Fibroblast of skin of back (primary cell): ENCODE data around the gene SLC4A8.
"Not testable (repeated sequence)": the region's sequence is repeated elsewhere in the genome, so short reads cannot be mapped to it uniquely, and the experiment has no call there.

Experiments
- DNase-seq: peaks from one replicate; pipeline ENCODE4 v3.0.0-alpha.2; 2013

Gene SLC4A8

DNA sequence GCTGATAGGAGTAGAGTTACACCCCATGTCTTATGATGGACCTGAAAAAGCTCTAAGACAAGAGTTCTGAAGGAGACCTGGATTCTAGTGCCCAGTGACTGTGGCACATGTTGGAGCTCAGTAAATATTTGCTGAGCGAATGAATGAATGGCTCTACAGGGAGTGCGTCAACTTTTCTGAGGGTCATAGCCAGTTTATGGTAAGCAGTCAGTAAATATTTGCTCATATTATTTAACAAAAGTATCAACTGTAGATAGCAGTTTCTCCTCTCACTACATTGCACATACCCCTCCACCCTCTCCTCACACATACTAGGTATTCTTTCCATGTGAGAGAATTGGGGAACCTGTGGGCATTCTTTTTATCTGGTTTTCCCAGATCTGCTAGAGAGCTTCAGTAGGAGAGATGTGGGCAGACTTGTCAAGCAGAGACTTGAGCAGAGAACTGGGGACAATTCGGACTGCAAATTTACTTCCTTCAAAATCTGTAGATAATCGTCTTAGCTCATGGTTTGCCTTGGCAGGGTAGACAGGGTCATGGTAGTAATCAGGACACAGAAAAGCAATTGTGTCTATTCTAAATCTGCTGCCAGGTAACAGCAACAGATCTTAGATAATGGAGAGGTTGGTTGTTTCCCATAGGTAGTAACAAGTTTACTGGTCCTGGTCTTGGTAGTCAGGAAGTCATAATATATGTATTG, 5.7 kb downstream of the SLC4A8 start:
- DNase-seq: no peak

DNA sequence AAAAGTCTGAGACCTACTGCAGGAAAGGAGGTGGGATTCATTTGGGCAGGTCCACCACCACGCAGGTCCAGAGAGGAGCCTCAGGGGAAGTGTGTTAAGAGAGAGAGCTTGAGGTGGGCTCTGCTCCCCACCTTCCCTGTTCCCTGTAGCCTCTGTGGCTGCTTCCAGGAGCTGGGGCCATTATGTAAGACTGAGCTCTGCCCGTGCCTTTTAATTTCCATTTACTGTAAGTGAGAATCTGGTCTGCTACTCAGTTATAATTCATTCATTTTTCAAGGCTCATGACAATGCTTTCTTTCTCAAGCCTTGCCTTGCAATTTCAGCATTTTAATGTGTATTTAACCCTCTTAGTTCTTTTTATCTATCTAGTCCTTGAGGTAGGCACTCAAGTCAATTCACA, 8.3 kb downstream of the SLC4A8 start:
- DNase-seq: no peak

DNA sequence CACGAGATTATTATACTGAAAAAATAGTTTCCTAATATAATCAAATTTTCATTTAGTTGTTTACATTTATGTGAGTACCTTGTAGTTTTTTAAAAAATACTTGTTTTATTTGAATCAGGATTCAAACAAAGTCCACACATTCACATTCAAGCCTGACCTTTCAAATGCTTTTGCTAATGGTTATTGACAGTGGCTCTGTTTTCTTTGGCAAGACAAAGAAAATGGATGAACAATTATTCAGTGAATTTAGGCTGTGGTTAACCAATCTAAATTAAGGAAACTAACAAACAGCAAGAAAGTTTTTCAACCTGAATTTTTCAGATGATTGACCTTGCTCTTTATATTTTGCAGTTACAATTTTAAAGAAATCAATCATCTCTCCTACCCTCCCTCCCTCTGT, 9.7 kb downstream of the SLC4A8 start:
- DNase-seq: no peak

DNA sequence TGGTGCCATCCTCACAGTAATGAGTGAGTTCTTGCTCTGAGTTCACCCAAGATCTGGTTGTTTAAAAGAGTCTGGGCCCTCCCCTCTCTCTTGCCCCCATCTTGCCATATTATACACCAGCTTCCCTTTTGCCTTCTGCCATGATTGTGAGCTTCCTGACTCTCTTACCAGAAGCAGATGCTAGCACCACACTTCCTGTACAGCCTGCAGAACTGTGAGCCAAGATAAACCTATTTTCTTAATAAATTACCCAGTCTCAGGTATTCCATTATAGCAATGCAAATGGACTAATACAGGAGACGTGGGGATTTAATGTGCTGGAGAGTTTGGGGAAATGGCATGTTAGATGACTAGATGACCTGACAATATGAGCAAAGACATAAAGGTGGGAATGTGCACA, 12.8 kb downstream of the SLC4A8 start:
- no peak for DNase-seq

DNA sequence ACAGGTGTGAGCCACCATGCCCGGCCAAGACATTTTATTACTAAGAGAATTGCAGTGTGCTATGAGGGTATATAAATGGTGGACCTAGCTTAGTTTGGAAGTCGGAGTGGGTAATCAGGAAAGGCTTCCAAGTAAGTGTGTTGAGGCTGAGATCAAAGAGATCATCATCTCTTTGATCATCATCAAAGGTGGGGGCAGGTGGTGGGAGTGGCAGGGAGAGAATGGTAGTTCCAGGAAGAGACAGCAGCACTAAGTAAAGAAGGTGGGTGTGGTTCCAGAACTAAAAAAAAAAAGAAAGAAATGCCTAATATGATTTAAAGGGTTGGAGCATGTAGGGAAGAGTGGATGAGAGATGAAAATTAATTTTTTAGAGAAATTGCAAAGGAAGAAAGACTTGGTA, 14.7 kb downstream of the SLC4A8 start:
- no peak for DNase-seq

DNA sequence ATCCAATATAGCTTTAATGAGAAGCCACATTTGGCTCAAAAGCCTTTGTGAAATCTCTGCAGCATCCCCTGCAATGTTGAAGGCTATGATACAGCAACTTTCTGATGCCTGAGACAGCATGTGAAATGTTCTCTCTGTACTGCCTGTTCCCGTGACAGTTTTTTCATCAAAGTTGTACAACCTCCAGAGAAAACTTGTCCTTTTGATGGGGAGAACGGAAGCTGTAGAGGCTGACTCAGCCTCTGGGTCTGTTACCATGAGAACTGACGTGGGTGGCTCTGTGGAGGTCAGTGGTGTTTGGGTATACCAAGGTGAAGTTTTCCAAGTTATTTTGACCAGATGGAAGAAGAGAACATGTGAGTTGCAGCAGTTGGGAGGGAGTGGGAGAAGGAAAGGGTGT, 17.0 kb downstream of the SLC4A8 start:
- peak; percentile 17 for DNase-seq

DNA sequence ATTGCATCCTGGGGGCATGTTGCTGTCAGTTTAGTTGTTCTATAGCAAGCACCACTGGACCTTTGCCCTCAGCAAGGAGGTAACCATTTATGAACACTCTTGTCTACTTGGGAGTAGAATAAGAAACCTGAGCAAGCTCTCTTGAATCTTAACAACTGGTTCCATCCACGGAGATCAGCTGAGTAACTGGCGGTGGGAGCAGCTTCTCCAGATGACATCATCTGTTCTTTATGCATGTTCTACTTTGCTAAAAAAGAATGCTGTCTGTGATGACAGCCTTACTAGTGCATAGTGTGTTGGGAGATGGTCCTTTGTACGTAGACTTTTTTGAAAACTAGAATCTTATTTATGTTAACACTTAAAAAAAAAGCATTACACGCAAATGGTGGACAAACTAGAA, 17.7 kb downstream of the SLC4A8 start:
- no peak for DNase-seq

DNA sequence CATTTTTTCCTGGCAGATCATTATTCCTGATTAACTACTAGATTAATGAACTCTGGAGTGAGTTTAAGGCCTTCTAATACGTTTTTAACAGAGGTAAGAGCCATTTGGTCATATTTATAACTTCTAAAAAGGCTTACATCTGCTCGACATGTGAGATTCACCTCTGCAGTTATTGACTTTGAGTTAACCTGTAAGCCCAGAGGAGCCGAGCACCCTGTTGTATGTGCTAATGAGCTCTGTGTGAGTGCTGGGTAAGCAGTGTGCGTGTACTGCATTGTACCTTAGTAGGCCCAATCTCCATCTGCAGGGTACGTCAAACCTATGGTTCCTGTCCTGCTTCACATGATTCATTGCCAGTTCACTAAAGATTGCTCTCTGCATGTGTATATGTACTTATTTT, 18.9 kb downstream of the SLC4A8 start:
- DNase-seq: no peak

DNA sequence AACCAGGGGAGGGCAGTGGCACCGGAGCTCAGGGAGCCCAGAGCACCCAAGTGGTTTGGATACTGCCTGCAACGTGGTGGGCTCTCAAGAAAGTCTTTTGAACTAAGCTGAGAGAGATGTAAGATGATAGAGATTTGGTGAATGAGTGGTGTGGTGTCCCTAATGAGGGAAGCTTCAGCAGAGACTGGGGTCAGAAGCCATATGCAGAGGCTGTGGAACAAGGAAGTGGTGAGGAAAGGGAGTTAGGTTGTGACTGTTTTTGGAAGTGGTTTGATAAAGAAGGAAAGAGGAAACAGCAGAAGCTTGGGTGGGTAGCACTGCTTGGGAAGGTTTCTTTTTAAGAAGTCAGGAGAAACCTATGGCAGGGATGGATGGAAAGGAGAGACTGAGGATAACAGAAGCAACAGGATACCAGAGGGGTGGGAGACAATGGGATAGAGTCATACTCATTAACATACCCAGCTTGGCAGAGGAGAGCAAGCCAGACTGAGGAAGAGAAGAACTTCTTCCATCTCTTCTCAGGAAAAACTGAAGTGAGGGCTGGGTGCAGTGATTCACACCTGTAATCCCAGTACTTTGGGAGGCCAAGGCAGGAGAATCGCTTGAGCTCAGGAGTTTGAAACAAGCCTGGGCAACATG, 24.1 kb downstream of the SLC4A8 start:
- no peak for DNase-seq

DNA sequence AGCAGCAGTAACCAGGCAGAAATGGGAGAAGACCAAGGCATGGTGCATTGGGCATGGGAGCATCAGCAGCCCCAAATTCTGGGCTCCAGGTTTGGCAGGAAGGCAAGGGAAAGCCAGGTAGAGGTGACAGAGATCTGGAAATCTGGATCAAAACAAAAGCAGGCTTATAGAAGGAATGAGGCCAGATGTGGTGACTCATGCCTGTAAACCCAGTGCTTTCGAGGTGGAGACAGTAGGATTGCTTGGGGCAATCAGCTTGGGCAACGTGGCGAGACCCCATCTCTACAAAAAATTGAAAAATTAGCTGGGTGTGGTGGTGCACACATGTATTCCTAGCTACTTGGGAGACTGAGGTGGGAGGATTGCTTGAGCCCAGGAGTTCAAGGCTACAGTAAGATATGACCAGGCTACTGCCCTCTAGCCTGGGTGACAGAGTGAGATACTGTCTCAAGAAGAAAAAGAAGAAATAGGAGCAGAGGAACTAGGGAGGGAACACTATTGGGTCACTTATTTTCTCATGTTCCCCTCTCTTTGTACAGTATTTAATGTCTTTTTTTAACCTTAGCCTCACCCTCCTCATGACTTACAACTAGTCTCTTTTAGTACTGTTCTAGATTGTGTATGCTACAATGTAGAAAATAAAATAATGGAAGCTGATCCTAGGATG, 25.1 kb downstream of the SLC4A8 start:
- DNase-seq: no peak

DNA sequence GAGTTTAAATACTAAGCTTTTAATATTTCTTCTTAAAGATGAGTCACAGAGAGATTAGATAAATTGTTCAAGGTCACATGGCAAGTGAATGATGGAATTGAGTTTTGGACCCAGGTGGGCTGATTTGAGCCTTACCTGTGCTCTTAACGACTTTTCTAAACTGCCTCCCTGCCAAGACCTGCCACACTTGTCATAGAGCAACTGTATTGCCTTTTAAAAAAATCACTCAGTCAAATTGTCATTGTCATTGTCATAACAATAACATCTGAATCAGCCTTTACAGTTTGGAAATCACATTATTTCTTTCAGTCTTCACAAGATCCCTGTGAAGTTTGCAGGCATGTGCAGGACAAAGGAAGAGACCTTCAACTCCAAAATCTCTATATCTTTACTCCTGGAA, 25.7 kb downstream of the SLC4A8 start:
- DNase-seq: peak; percentile 4

DNA sequence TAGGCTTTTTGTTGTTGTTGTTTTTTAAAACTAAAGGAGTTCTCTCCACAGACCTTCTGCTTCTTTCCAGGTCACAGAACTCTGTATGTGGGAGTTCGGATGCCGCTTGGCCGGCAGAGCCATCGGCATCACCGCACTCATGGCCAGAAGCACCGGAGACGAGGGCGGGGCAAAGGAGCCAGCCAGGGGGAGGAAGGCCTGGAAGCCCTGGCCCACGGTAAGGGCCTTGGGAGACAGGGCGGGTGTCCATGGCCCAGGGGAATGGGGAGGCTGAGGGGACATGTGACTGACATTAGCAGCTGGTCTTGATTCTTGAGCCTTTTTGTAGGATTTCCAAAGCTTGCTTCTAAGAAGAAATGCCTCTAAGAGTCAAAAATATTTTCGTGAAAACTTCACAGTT, 26.2 kb downstream of the SLC4A8 start:
- no peak for DNase-seq

DNA sequence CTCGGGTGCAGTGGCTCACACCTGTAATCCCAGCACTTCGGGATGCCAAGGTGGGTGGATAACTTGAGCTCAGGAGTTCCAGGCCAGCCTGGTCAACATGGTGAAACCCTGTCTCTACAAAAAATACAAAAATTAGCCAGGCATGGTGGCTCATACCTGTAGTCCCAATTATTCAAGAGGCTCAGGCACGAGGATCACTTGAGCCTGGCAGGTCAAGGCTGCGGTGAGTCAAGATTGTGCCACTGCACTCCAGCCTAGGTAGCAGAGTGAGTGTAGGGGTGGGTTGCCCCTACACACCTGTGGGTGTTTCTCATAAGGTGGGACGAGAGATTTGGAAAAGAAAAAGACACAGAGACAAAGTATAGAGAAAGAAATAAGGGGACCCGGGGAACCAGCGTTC, 29.4 kb downstream of the SLC4A8 start:
- not testable (repeated sequence) for DNase-seq

DNA sequence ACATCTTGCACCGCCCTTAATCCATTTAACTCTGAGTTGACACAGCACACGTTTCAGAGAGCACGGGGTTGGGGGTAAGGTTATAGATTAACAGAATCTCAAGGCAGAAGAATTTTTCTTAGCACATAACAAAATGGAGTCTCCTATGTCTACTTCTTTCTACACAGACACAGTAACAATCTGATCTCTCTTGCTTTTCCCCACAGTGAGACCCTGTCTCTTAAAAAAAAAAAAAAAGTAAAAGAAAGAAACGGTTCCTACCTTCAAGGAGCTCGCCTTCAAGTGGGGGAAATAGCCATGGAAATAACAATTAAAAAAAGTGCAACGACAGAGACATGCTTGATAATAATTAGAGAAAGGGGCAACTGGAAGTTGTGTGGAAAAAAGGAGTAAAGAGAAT, 30.4 kb downstream of the SLC4A8 start:
- DNase-seq: not testable (repeated sequence)

DNA sequence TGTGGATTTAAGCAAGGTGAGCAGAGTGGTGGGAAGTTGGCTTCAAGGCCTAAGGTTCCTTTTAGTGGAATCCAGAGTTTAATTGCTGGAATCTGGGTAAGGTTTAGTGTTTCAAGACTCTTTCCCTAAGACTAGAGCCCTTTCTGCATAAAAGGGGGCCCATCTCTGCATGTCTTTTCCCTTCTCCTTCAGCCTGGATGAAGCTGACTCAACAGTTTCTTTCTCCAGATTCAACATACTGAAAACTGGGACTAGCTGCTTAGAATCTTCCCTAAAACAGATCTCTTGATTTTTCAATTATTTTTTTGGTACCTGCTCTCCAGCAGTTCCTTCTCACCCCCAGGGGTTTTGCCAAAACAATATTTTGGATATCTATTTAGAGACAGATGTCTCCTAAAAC, 34.0 kb downstream of the SLC4A8 start:
- DNase-seq: no peak

DNA sequence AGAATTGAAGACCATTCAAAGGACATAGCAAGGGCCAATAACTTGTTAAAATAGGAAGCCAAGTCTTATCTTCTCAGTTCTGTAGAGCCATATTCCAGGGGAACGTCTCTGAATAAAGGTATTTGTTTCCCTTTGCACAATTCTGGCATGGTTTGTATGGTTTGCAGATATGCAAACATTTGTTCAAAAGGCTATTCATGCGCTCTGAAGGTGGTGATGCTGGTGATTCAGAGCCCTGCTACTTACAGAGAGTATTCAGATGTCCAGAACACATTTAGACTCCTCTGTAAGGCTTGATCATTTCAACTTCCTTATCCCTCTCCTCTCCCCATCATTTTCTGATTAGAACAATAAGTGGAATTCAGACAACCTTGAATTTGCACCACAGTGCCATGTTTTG, 35.9 kb downstream of the SLC4A8 start:
- DNase-seq: no peak

DNA sequence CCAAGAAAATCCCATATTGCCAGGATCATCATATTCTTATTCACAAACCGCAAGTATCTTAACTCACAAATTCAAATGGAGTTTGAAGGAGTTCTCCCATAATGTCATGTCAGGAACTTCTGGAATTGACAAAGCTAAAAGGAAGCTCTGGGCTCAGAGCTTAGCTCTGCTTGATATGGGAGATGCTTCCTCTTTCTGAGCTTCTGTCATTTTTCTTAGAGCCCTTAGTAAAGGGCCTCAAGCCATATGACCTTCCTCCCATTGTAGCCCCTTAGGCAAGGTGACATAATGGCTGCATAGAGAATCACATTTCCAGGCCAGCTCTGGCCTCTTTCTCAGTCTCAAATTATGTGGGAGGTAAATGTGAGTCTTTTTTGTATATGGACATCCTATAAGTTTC, 40.9 kb downstream of the SLC4A8 start:
- DNase-seq: no peak

DNA sequence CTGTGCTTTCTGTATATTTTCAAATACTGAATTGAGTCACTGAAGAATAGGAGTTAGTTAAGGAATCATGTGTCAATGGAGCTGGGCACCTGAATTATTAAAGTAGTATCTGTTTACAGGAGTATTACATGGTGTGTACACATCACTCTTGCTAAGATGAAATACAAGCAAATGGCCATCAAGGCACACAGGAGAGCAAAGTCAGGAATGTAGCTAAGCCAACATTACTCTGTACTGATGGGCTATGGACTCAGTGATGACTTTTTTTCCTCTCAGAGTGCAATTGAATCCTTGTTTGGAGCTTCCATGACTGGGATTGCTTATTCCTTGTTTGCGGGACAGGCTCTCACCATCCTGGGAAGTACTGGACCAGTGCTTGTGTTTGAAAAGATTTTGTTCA, 45.5 kb downstream of the SLC4A8 start:
- no peak for DNase-seq

DNA sequence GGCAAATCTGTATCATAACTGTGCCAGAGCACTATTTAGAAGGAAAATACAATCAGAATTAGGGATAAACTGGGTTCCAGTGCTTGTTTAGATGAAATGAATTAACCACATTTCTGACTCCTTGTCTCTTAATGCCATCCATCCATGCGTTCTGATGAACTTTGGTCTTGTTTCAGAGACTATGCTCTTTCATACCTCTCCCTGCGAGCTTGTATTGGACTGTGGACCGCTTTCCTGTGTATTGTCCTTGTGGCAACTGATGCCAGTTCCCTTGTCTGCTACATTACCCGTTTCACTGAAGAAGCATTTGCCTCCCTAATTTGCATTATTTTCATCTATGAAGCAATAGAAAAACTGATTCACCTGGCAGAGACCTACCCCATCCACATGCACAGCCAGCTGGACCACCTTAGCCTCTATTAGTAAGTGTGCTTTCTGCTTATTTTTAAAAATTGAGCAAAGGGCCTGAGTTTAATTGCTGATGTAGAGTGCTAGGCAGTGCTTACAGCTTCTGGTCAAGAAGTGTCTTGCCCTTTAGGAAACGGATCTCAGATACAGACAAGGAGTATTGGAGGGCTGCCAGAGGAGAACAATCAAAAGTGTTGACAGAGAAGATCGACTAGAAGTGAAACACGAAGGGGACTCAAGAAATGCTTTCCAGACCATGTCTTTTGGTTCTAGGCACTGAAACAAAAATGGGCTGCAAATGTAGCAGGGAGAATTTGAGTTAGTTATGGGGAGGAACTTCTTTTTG, 46.7 kb downstream of the SLC4A8 start:
- no peak for DNase-seq

DNA sequence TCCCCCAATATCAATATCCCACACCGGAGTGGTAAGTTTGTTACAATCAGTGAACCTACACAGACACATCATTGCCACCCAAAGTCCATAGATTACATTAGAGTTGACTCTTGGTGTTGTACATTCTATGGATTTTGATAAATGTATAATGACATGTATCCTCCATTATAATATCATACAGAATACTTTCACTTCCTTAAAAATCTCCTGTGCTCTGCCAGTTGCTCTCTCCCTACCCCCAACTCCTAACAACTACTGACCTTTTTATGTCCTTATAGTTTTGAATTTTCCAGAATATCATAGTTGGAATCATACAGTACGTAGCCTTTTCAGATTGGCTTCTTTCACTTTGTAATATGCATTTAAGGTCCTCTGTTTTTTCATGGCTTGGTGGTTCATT, 48.4 kb downstream of the SLC4A8 start:
- DNase-seq: no peak

DNA sequence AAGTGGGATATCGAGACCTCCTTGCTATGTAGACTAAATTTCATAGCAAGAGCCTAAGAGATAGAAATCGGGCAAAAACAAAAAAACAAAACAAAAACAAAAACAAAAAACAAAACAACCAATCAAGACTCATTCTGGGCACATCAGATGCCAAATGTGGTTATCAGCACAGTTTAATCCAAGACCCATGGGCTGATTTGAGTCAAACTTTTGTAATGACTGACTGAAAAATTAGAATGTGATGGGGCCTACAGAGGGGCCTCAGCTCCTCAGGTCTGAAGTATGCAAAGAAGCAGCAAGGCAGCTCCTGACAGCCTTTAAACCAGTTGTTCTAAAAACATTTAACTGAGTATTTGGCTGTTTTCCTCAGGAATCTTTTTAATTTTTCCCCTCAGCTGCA, 49.3 kb downstream of the SLC4A8 start:
- no peak for DNase-seq

DNA sequence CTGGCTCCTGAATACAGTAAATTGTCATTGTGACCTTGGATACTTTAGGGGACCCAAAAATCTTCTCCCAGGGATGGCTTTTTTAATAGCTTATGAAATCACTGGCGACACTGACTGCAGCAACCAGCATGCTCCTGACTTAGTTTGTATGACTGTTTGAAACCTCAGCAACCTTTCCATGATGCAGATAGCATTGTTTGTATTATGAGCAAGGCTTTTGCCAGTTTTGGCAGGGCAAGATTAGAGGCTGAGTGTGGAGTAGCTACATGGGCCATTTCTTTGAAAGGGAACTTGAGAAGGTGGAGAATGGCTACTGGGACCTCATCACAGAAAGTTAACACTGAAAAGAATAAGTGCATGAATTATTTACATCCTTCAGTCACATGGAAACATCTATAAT, 50.9 kb downstream of the SLC4A8 start:
- DNase-seq: no peak

DNA sequence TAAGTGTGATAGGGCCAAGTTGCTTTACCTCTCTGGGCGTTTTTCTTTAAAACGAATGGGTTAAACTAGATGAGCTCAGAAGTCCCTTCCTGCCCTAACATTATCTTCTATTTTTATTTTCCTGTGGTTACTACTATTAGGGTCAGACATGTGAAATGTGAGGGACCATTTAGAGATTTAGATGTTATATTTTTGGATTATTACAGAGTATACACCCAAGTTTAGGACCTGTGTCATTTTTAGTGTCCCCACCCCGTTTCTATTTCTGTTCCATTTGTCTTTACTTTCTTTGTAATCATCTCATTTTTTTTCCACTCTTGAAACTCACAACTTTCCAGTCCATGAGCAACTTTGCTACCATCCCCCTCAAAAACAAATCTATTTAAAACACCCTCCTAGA, 56.3 kb downstream of the SLC4A8 start:
- DNase-seq: no peak
